Measurements from ENCODE around the gene ARHGAP24. TPM values are rescaled to one million over a fixed set of nuclear protein-coding genes. Genes with fewer than 3 reads are reported as not detected.

ARHGAP24 gene
- total and polyA plus RNA-seq, 2 experiments from 2014 or later: 19.5 to 29.6 TPM

GRCh38 chr4:85940151-85940550, 465.2 kb downstream of the ARHGAP24 start:
- Histone ChIP-seq H3K9me3 (ENCODE audit: low read depth) (no peaks in the 10 kb centered on the region), H3K27me3 (no peaks in the 10 kb centered on the region), H3K79me2 (no peaks in the 10 kb centered on the region), H2AFZ (no peak overlapping the region), H3K4me3 (no peak overlapping the region), H3K27ac (no peak overlapping the region), H4K20me1 (ENCODE audit: insufficient read depth, poor library complexity, severe bottlenecking) (no peaks in the 10 kb centered on the region), H3K9me2 (replicated peaks; ENCODE audit: insufficient read depth) (no peaks in the 10 kb centered on the region), H3K36me3 (replicated peaks; ENCODE audit: insufficient read depth, low read depth) (no peaks in the 10 kb centered on the region), H3K4me1 (ENCODE audit: insufficient read depth) (no peaks in the 10 kb centered on the region), H3K4me2 (no peak overlapping the region)
- no peak for DNase-seq (ENCODE audit: low spot score)
- TF ChIP-seq CTCF (IDR thresholded peaks at IDR 0.05; ENCODE audit: poor library complexity) (no peak), EZH2phosphoT487 (IDR thresholded peaks at IDR 0.05; ENCODE audit: low read depth, severe bottlenecking, unreplicated experiment) (no peak), EZH2 (IDR thresholded peaks at IDR 0.05; ENCODE audit: borderline replicate concordance) (no peak)

GRCh38 chr4:85942107-85942506, 467.2 kb downstream of the ARHGAP24 start:
- no peaks in the 10 kb centered on the region for H3K4me1 ChIP-seq (ENCODE audit: insufficient read depth)
- H3K36me3 ChIP-seq (replicated peaks; ENCODE audit: insufficient read depth, low read depth): no peaks in the 10 kb centered on the region
- H3K27me3 ChIP-seq: no peaks in the 10 kb centered on the region
- H3K4me2 ChIP-seq: no peak overlapping the region
- 88% methylated on average over 5 of the region's 5 CpGs for WGBS (ENCODE audit: low lambda C conversion rate, missing lambda C conversion rate)
- H3K9me2 ChIP-seq (replicated peaks; ENCODE audit: insufficient read depth): no peaks in the 10 kb centered on the region
- no peak overlapping the region for H2AFZ ChIP-seq
- no peaks in the 10 kb centered on the region for H3K9me3 ChIP-seq (ENCODE audit: low read depth)
- DNase-seq (ENCODE audit: low spot score): no peak
- H3K4me3 ChIP-seq: no peak overlapping the region
- no peaks in the 10 kb centered on the region for H3K79me2 ChIP-seq
- H3K27ac ChIP-seq: no peak overlapping the region
- TF ChIP-seq EZH2phosphoT487 (IDR thresholded peaks at IDR 0.05; ENCODE audit: low read depth, severe bottlenecking, unreplicated experiment) (no peak), CTCF (IDR thresholded peaks at IDR 0.05; ENCODE audit: poor library complexity) (no peak), EZH2 (IDR thresholded peaks at IDR 0.05; ENCODE audit: borderline replicate concordance) (no peak)
- H4K20me1 ChIP-seq (ENCODE audit: insufficient read depth, poor library complexity, severe bottlenecking): no peaks in the 10 kb centered on the region

GRCh38 chr4:85946821-85947220, 471.9 kb downstream of the ARHGAP24 start:
- Histone ChIP-seq H3K36me3 (replicated peaks; ENCODE audit: insufficient read depth, low read depth) (no peaks in the 10 kb centered on the region), H3K27me3 (no peaks in the 10 kb centered on the region), H3K79me2 (no peaks in the 10 kb centered on the region), H3K27ac (no peak overlapping the region), H4K20me1 (ENCODE audit: insufficient read depth, poor library complexity, severe bottlenecking) (no peaks in the 10 kb centered on the region), H3K4me3 (no peak overlapping the region), H3K9me3 (ENCODE audit: low read depth) (no peaks in the 10 kb centered on the region), H3K4me1 (ENCODE audit: insufficient read depth) (no peaks in the 10 kb centered on the region), H3K4me2 (no peak overlapping the region), H3K9me2 (replicated peaks; ENCODE audit: insufficient read depth) (no peaks in the 10 kb centered on the region), H2AFZ (no peak overlapping the region)
- DNase-seq (ENCODE audit: low spot score): no peak
- no peak for TF ChIP-seq EZH2 (IDR thresholded peaks at IDR 0.05; ENCODE audit: borderline replicate concordance)
- TF ChIP-seq EZH2phosphoT487 (IDR thresholded peaks at IDR 0.05; ENCODE audit: low read depth, severe bottlenecking, unreplicated experiment): no peak
- TF ChIP-seq CTCF (IDR thresholded peaks at IDR 0.05; ENCODE audit: poor library complexity): no peak

GRCh38 chr4:85951099-85951498, 476.1 kb downstream of the ARHGAP24 start:
- Histone ChIP-seq H3K27ac (no peak overlapping the region), H3K4me3 (no peak overlapping the region), H3K27me3 (no peaks in the 10 kb centered on the region), H3K36me3 (replicated peaks; ENCODE audit: insufficient read depth, low read depth) (no peaks in the 10 kb centered on the region), H2AFZ (no peak overlapping the region), H3K9me3 (ENCODE audit: low read depth) (no peaks in the 10 kb centered on the region), H3K4me1 (ENCODE audit: insufficient read depth) (no peaks in the 10 kb centered on the region), H3K4me2 (no peak overlapping the region), H3K9me2 (replicated peaks; ENCODE audit: insufficient read depth) (no peaks in the 10 kb centered on the region), H3K79me2 (no peaks in the 10 kb centered on the region), H4K20me1 (ENCODE audit: insufficient read depth, poor library complexity, severe bottlenecking) (no peaks in the 10 kb centered on the region)
- WGBS (ENCODE audit: low lambda C conversion rate, missing lambda C conversion rate): 89% methylated on average over 3 of the region's 3 CpGs
- no peak for TF ChIP-seq CTCF (IDR thresholded peaks at IDR 0.05; ENCODE audit: poor library complexity)
- TF ChIP-seq EZH2phosphoT487 (IDR thresholded peaks at IDR 0.05; ENCODE audit: low read depth, severe bottlenecking, unreplicated experiment): no peak
- no peak for TF ChIP-seq EZH2 (IDR thresholded peaks at IDR 0.05; ENCODE audit: borderline replicate concordance)
- no peak for DNase-seq (ENCODE audit: low spot score)
